SK-MEL-5 (cell line): ENCODE data around the gene CHST2. TPM values are rescaled to one million over a fixed set of nuclear protein-coding genes. Genes with fewer than 3 reads are reported as not detected.
A peak's percentile ranks its signal among the peaks of the same experiment; 100 is the strongest.

Source experiments
- DNase-seq: peaks from one replicate; pipeline ENCODE4 v3.0.0-alpha.2; 2016; ENCODE audit warnings: low read depth, low spot score
- in situ Hi-C: cut with HindIII; loops from 2 replicates; pipeline ENCODE4 v1.10.0; 2016; ENCODE audit warnings: low sequenced_read_pairs, high pct_unique_total_duplicates, low pct_unique_long_range_greater_than_20kb
- total RNA-seq: library from RNA; depleted of rRNA; stranded (reverse); fragments of >200 nt; shearing (Covaris generic); gene quantifications from 2 replicates; pipeline ENCODE4 v1.2.3, GENCODE V29; 2014

CHST2 gene
- total RNA-seq, 1 experiment from 2014 or later = 3.6 TPM

- DNase-seq = no peak
- in situ Hi-C loops = no loop called here
These were observed 3.2 kb downstream of the CHST2 start for GRCh38 chr3:143122608-143123352.

GRCh38 chr3:143123353-143123984 is 3.9 kb downstream of the CHST2 start:
- in situ Hi-C loops = no loop called here
- no peak for DNase-seq

GRCh38 chr3:143124601-143125520 is 5.3 kb downstream of the CHST2 start:
- in situ Hi-C loops = no loop called here
- no peak for DNase-seq

- in situ Hi-C loops = no loop called here
- DNase-seq = no peak
These were observed 8.2 kb downstream of the CHST2 start for GRCh38 chr3:143127801-143128200.

- in situ Hi-C loops = no loop called here
- no peak for DNase-seq
These were observed 8.8 kb downstream of the CHST2 start for GRCh38 chr3:143128227-143128955.

- in situ Hi-C loops = no loop called here
- DNase-seq = no peak
These were observed 12.8 kb downstream of the CHST2 start for GRCh38 chr3:143132246-143132980.

- in situ Hi-C loops = no loop called here
- no peak for DNase-seq
These were observed 14.9 kb downstream of the CHST2 start for GRCh38 chr3:143134471-143134870.

GRCh38 chr3:143135150-143135549 is 15.6 kb downstream of the CHST2 start:
- peak; percentile 78 for DNase-seq
- in situ Hi-C loops = no loop called here

- in situ Hi-C loops = no loop called here
- no peak for DNase-seq
These were observed 18.0 kb downstream of the CHST2 start for GRCh38 chr3:143137435-143138036.

GRCh38 chr3:143138953-143139352 is 19.4 kb downstream of the CHST2 start:
- in situ Hi-C loops = no loop called here
- no peak for DNase-seq

GRCh38 chr3:143139762-143140161 is 20.2 kb downstream of the CHST2 start:
- in situ Hi-C loops = no loop called here
- no peak for DNase-seq

GRCh38 chr3:143140550-143140949 is 21.0 kb downstream of the CHST2 start:
- in situ Hi-C loops = no loop called here
- no peak for DNase-seq

GRCh38 chr3:143142354-143142753 is 22.8 kb downstream of the CHST2 start:
- no peak for DNase-seq
- in situ Hi-C loops = no loop called here

- in situ Hi-C loops = no loop called here
- no peak for DNase-seq
These were observed 26.3 kb downstream of the CHST2 start for GRCh38 chr3:143145906-143146305.

- in situ Hi-C loops = no loop called here
- no peak for DNase-seq
These were observed 27.1 kb downstream of the CHST2 start for GRCh38 chr3:143146486-143147274.

- DNase-seq = no peak
- in situ Hi-C loops = no loop called here
These were observed 28.1 kb downstream of the CHST2 start for GRCh38 chr3:143147707-143148106.
